Nephron progenitor cell (in vitro differentiated cells): ENCODE results near the gene OR51B6.

Source experiments
- DNase-seq: peaks from one replicate; pipeline ENCODE4 v3.0.0; 2021
- H3K27ac Mint-ChIP-seq: 2 replicates; pipeline ENCODE4 v1.8.0; 2021; ENCODE audit warnings: mild to moderate bottlenecking, moderate library complexity, mixed read lengths
- H3K27me3 Mint-ChIP-seq: 2 replicates; pipeline ENCODE4 v1.8.0; 2021; ENCODE audit warnings: mild to moderate bottlenecking, low read depth, mixed read lengths; ENCODE audit not compliant: poor library complexity
- H3K36me3 Mint-ChIP-seq: 2 replicates; pipeline ENCODE4 v1.8.0; 2021; ENCODE audit warnings: low read depth, mixed read lengths
- H3K4me1 Mint-ChIP-seq: 2 replicates; pipeline ENCODE4 v1.8.0; 2021; ENCODE audit warnings: mixed read lengths
- H3K4me3 Mint-ChIP-seq: 2 replicates; pipeline ENCODE4 v1.8.0; 2021; ENCODE audit warnings: mild to moderate bottlenecking, moderate library complexity, mixed read lengths
- H3K9me3 Mint-ChIP-seq: 2 replicates; pipeline ENCODE4 v1.8.0; 2021; ENCODE audit warnings: mild to moderate bottlenecking, moderate library complexity, mixed read lengths
- TF ChIP-seq, protein P1 (sequence below): fragments of 200-600 bp; sonication (generic); IDR thresholded peaks from 2 replicates; pipeline ENCODE4 v1.5.0; 2021; ENCODE audit warnings: antibody characterized with exemption

Gene OR51B6, protein sequence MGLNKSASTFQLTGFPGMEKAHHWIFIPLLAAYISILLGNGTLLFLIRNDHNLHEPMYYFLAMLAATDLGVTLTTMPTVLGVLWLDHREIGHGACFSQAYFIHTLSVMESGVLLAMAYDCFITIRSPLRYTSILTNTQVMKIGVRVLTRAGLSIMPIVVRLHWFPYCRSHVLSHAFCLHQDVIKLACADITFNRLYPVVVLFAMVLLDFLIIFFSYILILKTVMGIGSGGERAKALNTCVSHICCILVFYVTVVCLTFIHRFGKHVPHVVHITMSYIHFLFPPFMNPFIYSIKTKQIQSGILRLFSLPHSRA

DNA sequence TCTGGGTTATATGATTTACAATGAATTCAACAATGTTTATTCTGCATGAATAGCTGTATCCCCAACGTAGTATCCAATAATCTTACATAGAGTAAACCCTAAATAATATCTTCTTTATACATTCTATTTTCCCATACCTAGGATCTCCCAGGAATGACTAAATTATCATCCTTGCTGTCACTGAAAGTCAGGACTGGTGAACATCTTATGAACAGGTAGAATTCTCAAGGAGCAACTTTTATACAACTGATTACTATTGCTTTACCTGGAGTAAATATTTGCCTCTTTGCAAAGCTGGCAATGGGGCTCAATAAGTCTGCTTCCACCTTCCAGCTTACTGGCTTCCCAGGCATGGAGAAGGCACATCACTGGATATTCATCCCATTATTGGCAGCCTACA lies at the start of gene OR51B6:
Gene OR51B6, plus strand, starts transcription at position 301 of the 400 bp plus-strand sequence. Its CDS starts 0 bp downstream, at position 301.
- Mint-ChIP-seq H3K4me3 (no peak within 1 kb of the TSS), H3K27me3 (peaks cover 3% of the 10 kb centered on the region), H3K9me3 (no peaks in the 10 kb centered on the region), H3K36me3 (no peaks in the 10 kb centered on the region), H3K4me1 (no peaks in the 10 kb centered on the region), H3K27ac (no peak within 1 kb of the TSS)
- DNase-seq = no peak
- TF ChIP-seq, protein P1, sequence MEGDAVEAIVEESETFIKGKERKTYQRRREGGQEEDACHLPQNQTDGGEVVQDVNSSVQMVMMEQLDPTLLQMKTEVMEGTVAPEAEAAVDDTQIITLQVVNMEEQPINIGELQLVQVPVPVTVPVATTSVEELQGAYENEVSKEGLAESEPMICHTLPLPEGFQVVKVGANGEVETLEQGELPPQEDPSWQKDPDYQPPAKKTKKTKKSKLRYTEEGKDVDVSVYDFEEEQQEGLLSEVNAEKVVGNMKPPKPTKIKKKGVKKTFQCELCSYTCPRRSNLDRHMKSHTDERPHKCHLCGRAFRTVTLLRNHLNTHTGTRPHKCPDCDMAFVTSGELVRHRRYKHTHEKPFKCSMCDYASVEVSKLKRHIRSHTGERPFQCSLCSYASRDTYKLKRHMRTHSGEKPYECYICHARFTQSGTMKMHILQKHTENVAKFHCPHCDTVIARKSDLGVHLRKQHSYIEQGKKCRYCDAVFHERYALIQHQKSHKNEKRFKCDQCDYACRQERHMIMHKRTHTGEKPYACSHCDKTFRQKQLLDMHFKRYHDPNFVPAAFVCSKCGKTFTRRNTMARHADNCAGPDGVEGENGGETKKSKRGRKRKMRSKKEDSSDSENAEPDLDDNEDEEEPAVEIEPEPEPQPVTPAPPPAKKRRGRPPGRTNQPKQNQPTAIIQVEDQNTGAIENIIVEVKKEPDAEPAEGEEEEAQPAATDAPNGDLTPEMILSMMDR = no peak

DNA sequence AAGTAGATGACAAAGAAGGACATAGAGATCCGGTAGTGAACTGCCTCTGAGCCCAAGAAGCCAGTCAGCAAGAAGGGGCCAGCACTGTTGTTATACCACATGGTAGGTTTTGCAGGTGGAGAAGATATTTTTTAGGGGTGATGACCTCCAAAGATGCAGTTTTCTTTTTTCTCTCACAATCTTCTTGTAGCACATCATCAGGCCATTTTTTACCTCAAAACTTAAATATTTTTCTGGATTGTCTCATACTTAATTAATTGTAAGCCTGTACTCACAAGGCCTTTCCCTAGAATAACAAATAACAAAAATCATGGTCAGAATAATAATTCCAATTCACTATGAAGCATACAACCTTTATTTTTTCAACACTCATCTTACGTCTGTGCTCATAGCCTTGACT lies 49.5 kb upstream of the OR51B6 start, which contains the start of gene OR51B4:
Gene OR51B4, minus strand, starts transcription at position 101 of the 400 bp plus-strand sequence. Its CDS starts 0 bp downstream, at position 101.
- no peak within 1 kb of the TSS for H3K27ac Mint-ChIP-seq
- no peaks in the 10 kb centered on the region for H3K4me1 Mint-ChIP-seq
- TF ChIP-seq, protein P1 = no peak
- H3K9me3 Mint-ChIP-seq = no peaks in the 10 kb centered on the region
- H3K4me3 Mint-ChIP-seq = no peak within 1 kb of the TSS
- no peaks in the 10 kb centered on the region for H3K36me3 Mint-ChIP-seq
- no peak for DNase-seq
- H3K27me3 Mint-ChIP-seq = no peaks in the 10 kb centered on the region

DNA sequence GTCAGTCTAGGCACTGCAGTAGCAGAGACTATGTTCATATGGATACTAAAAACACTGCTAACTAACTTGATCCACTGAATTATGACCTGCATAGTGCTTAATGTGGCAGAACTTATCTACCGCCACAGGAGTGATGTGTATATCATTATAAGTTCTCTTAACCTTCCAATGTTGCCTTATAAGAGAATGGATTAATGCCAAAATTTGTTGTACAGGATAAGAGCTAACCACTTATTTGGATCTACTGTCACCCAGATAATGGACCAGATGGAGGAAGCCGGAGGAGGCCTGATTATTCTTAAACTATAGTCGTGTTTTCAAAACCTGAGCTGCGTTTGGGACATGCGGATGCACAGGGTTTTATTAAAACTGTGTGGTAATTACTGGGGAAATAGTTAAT lies 47.7 kb upstream of the OR51B6 start:
- no peak for DNase-seq
- H3K27ac Mint-ChIP-seq = no peak overlapping the region
- no peaks in the 10 kb centered on the region for H3K4me1 Mint-ChIP-seq
- H3K36me3 Mint-ChIP-seq = no peaks in the 10 kb centered on the region
- no peak overlapping the region for H3K4me3 Mint-ChIP-seq
- TF ChIP-seq, protein P1 = no peak
- no peaks in the 10 kb centered on the region for H3K27me3 Mint-ChIP-seq
- H3K9me3 Mint-ChIP-seq = no peaks in the 10 kb centered on the region

DNA sequence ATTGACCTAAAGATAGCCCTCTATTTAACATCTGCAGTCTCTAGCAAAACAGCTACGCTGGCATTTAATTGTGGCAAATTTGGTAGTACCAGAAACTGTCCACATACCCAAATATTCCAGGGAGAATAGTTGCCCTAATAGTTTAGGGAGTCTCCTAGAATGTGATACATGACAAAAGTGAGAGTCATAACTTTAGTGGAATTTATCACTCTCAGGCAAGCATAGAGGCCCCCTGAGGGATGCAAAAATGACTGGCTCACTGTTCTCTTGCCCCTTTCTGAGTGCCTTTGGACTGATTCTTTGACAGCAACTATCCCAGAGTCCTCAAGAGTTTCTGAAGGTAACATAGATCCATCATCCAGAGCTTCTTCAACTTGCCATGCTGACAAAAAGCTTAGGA lies 47.3 kb upstream of the OR51B6 start:
- Mint-ChIP-seq H3K27ac (no peak overlapping the region), H3K36me3 (no peaks in the 10 kb centered on the region), H3K4me1 (no peaks in the 10 kb centered on the region), H3K27me3 (no peaks in the 10 kb centered on the region), H3K9me3 (no peaks in the 10 kb centered on the region), H3K4me3 (no peak overlapping the region)
- DNase-seq = no peak
- TF ChIP-seq, protein P1 = no peak

DNA sequence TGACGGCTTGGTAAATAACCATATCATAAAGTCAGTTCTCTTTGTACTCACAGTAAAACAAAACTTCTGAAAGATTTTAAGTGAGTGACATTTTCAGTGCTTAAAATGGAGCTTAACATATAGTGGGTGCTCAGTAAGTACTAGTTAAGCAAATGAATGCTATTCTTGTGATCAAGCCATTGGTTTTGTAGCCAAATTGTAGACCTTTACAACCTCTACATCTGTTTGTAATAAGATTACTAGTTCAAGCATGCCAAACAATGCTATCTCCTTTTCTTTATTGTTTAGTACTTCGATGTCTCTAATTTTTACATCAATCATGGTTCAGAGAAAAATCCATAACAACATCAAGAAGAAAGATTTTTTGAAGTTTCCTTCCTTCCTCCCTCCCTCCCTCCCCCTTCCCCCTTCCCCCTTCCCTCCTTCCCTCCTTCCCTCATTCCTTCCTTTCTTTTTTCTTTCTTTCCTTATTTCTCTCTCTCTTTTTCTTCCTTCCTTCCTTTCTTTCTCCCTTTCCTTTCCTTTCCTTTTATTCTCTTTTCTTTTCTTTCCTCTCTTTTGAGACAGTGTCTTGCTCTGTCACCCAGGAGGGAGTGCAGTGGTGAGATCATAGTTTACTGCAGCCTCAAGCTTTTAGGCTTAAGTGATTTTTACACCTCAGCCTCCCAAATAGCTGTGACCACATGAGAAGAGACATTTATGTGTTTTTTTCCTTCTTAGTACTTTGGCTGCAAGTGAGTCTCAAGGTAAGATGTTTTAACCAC lies 43.9 kb upstream of the OR51B6 start:
- H3K4me1 Mint-ChIP-seq = no peaks in the 10 kb centered on the region
- TF ChIP-seq, protein P1 = no peak
- H3K9me3 Mint-ChIP-seq = no peaks in the 10 kb centered on the region
- H3K36me3 Mint-ChIP-seq = no peaks in the 10 kb centered on the region
- H3K27ac Mint-ChIP-seq = no peak overlapping the region
- no peak overlapping the region for H3K4me3 Mint-ChIP-seq
- DNase-seq = no peak
- no peaks in the 10 kb centered on the region for H3K27me3 Mint-ChIP-seq
